Activated CD4-positive, CD25-positive, alpha-beta regulatory T cell treated with anti-CD3 and anti-CD28 coated beads, Interleukin-2, amount 50 U/mL, for 16 hours (primary cell): Measurements from ENCODE around the gene TUBA3C.
"Not testable (repeated sequence)": the region's sequence is repeated elsewhere in the genome, so short reads cannot be mapped to it uniquely, and the experiment has no call there.

Experiments
- DNase-seq: peaks from one replicate; pipeline ENCODE4 v3.0.0-alpha.2; 2020; ENCODE audit warnings: low read depth, low spot score

The TUBA3C gene

GRCh38 chr13:19181621-19182485 lies at the start of gene TUBA3C:
TSS of gene TUBA3C (minus strand) at chr13:19181824. CDS start at chr13:19181747, 77 bp downstream.
- no peak for DNase-seq

- not testable (repeated sequence) for DNase-seq
These were observed 25.8 kb upstream of the TUBA3C start for GRCh38 chr13:19207413-19207812.

- not testable (repeated sequence) for DNase-seq
These were observed 11.0 kb upstream of the TUBA3C start for GRCh38 chr13:19192622-19193021.

GRCh38 chr13:19189911-19190310 lies 8.3 kb upstream of the TUBA3C start:
- DNase-seq, result not testable (repeated sequence)

GRCh38 chr13:19189368-19189767 lies 7.7 kb upstream of the TUBA3C start:
- not testable (repeated sequence) for DNase-seq

GRCh38 chr13:19185865-19186645 lies 4.4 kb upstream of the TUBA3C start:
- DNase-seq, result no peak

GRCh38 chr13:19185086-19185864 lies 3.7 kb upstream of the TUBA3C start:
- no peak for DNase-seq

GRCh38 chr13:19184176-19184575 lies 2.6 kb upstream of the TUBA3C start:
- DNase-seq, result no peak

- no peak for DNase-seq
These were observed 2.1 kb upstream of the TUBA3C start for GRCh38 chr13:19183676-19184075.

- DNase-seq, result no peak
These were observed 912 bp upstream of the TUBA3C start for GRCh38 chr13:19182536-19182935.

GRCh38 chr13:19181021-19181620 lies 503 bp downstream of the TUBA3C start:
- DNase-seq, result no peak

- DNase-seq, result no peak
These were observed 1.7 kb downstream of the TUBA3C start for GRCh38 chr13:19179916-19180315.

- DNase-seq, result no peak
These were observed 2.6 kb downstream of the TUBA3C start for GRCh38 chr13:19178901-19179593.

GRCh38 chr13:19176981-19177776 lies 4.4 kb downstream of the TUBA3C start:
- DNase-seq, result not testable (repeated sequence)

GRCh38 chr13:19173752-19174151 lies 7.9 kb downstream of the TUBA3C start:
- no peak for DNase-seq

GRCh38 chr13:19172647-19173030 lies 9.0 kb downstream of the TUBA3C start:
- DNase-seq, result no peak

GRCh38 chr13:19172007-19172646 lies 9.5 kb downstream of the TUBA3C start:
- no peak for DNase-seq

GRCh38 chr13:19171563-19171962 lies 10.1 kb downstream of the TUBA3C start:
- DNase-seq, result no peak

GRCh38 chr13:19169991-19170390 lies 11.6 kb downstream of the TUBA3C start:
- DNase-seq, result no peak

GRCh38 chr13:19169496-19169895 lies 12.1 kb downstream of the TUBA3C start:
- DNase-seq, result no peak
